Liver (tissue), 3 donors: Measurements from ENCODE around the gene CFAP61.

Experiments used
- ATF3 ChIP-seq: IDR thresholded peaks from 2 replicates; pipeline ENCODE4 v1.6.1; 2016; ENCODE audit warnings: antibody characterized with exemption
- CTCF ChIP-seq: fragments of 150-350 bp; IDR thresholded peaks from 2 replicates; pipeline ENCODE4 v1.5.1; 2017; ENCODE audit warnings: improper control_type of control experiment, low read depth, low read length; ENCODE audit not compliant: missing input control
- FOXA2 ChIP-seq: IDR thresholded peaks from 2 replicates; pipeline ENCODE4 v1.6.1; 2016; ENCODE audit warnings: antibody characterized with exemption
- HNF4G ChIP-seq: IDR thresholded peaks from 2 replicates; pipeline ENCODE4 v1.6.1; 2016; ENCODE audit warnings: antibody characterized with exemption
- JUND ChIP-seq, 2 donors: IDR thresholded peaks; 2 replicates each; pipeline ENCODE4 v1.6.1; 2016; ENCODE audit warnings: antibody characterized with exemption in 2 of 2
- MAX ChIP-seq: IDR thresholded peaks from 2 replicates; pipeline ENCODE4 v1.6.1; 2016; ENCODE audit warnings: antibody characterized with exemption
- RAD21 ChIP-seq, 2 donors: IDR thresholded peaks; 2 replicates each; pipeline ENCODE4 v1.6.1; 2016; ENCODE audit warnings: antibody characterized with exemption in 2 of 2, mild to moderate bottlenecking in 2 of 2
- REST ChIP-seq: IDR thresholded peaks from 2 replicates; pipeline ENCODE4 v1.6.1; 2016; ENCODE audit warnings: antibody characterized with exemption, mild to moderate bottlenecking
- RXRA ChIP-seq, 2 donors: IDR thresholded peaks; 2 replicates each; pipeline ENCODE4 v1.6.1; 2017 to 2018; ENCODE audit warnings: antibody characterized with exemption in 2 of 2, mild to moderate bottlenecking in 1 of 2
- SP1 ChIP-seq: IDR thresholded peaks from 2 replicates; pipeline ENCODE4 v1.6.1; 2018; ENCODE audit warnings: antibody characterized with exemption, mild to moderate bottlenecking
- TAF1 ChIP-seq: conservative IDR thresholded peaks from 2 replicates; pipeline ENCODE4 v1.6.1; 2016; ENCODE audit warnings: antibody characterized with exemption, mild to moderate bottlenecking
- YY1 ChIP-seq: IDR thresholded peaks from 2 replicates; pipeline ENCODE4 v1.6.1; 2016; ENCODE audit warnings: antibody characterized with exemption, mild to moderate bottlenecking
- ZBTB33 ChIP-seq: IDR thresholded peaks from 2 replicates; pipeline ENCODE4 v1.6.1; 2016; ENCODE audit warnings: antibody characterized with exemption
- donor health status: healthy.
- donor health status: healthy.

GRCh38 chr20:20089018-20089417, 36.7 kb downstream of the CFAP61 start:
- TF ChIP-seq CTCF (no peak), YY1 (no peak), MAX (no peak), ATF3 (no peak), SP1 (no peak), RAD21 (IDR thresholded peaks at IDR 0.05) (no peak), JUND (IDR thresholded peaks at IDR 0.05) (no peak), TAF1 (no peak), ZBTB33 (no peak), HNF4G (no peak), REST (no peak), FOXA2 (no peak), RXRA (IDR thresholded peaks at IDR 0.05) (no peak)
